Cardiac fibroblast (primary cell): ENCODE data around the gene EFL1.

Experiments
- DNase-seq, 2 donors: peaks; one replicate each; pipeline versions ENCODE4 v3.0.0 to v3.0.0-alpha.2; 2010; ENCODE audit warnings: low read depth in 2 of 2
- H3K4me3 ChIP-seq, 2 donors: replicated peaks in 1 of 2; 1 replicate in 1 of 2; 2 replicates in 1 of 2; pipeline ENCODE4 v1.5.1; 2011; ENCODE audit warnings: low read depth in 2 of 2, low read length in 2 of 2, mild to moderate bottlenecking in 2 of 2, moderate library complexity in 1 of 2
- CTCF ChIP-seq: IDR thresholded peaks from one replicate; pipeline ENCODE4 v1.5.1; 2011; ENCODE audit warnings: low read depth, mild to moderate bottlenecking, low read length, inconsistent platforms

EFL1 gene

DNA sequence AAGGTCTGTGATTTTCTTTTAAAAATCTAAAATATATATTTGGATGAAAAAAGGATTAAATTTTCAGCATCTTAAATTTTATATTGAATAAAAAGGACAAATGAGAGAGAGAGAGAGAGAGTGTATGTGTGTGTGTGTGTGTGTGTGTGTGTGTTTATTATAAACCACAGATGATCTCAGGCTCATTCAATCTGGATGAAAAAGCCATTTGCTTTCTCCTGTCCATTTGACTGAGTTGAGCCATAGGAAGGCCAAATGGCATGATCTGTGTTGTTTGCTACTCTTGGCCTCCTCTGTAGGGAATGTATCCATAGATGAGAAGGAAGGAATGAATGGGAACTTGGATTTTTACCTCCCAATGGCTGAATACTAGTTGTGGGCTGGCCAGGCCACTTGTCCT, 124.2 kb downstream of the EFL1 start:
- no peak for TF ChIP-seq CTCF
- no peak overlapping the region for H3K4me3 ChIP-seq
- no peak for DNase-seq

GRCh38 chr15:82137261-82137660, 125.3 kb downstream of the EFL1 start:
- no peak for DNase-seq
- no peak for TF ChIP-seq CTCF
- no peak overlapping the region for H3K4me3 ChIP-seq

DNA sequence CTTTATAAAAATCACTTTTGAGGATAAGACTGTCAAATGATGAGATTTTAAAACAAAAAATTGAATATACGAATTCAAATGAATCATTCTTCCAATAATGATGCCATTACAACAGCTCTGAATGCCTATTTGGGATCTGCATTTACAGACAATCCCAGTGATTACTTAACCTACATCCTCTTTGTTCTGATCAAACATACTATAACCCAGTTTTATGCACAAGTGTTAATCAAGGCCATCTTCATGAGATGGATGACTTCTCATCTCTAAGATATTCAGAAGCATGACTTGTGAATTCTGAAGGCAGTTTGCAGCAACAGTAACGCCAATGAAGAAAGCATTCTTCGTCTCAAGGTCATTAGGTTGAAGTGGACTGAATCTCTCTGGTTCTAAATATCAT, 126.4 kb downstream of the EFL1 start:
- H3K4me3 ChIP-seq = no peak overlapping the region
- TF ChIP-seq CTCF = no peak
- peak in 1 of 2 donors; percentile 22 for DNase-seq

- no peak for TF ChIP-seq CTCF
- DNase-seq = peak; percentile 45 to 80
These were observed 126.9 kb downstream of the EFL1 start for GRCh38 chr15:82135638-82136037.

GRCh38 chr15:82134461-82134860, 128.1 kb downstream of the EFL1 start:
- TF ChIP-seq CTCF = no peak
- no peak for DNase-seq
- no peak overlapping the region for H3K4me3 ChIP-seq

More at GRCh38 chr15:82135638-82136037, 126.9 kb downstream of the EFL1 start:
- no peak overlapping the region for H3K4me3 ChIP-seq

DNA sequence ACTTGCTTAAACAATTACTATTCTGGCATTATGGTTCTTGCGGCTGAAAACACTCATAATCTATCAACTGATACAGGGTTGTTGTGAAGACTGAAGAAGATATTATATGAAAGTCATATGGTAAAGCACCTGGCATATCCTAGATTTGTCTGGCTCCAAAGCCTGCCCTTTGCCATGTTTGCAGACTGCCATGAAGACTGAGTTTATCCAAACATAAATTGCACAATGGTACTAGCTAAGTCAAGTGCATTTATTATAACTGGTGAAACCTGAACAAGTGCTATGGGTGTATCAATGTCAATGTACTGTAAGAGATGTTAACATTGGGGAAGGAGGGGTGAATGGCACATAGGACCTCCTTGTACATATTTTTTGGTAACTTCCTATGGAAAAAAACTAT, 129.3 kb downstream of the EFL1 start:
- DNase-seq = no peak
- H3K4me3 ChIP-seq = no peak overlapping the region
- no peak for TF ChIP-seq CTCF

- H3K4me3 ChIP-seq = no peak overlapping the region
- no peak for TF ChIP-seq CTCF
- DNase-seq = peak; percentile 47 to 91
These were observed 129.8 kb downstream of the EFL1 start for GRCh38 chr15:82132742-82133141.
